HEK293 (cell line): Measurements from ENCODE around the gene MYO7A.

Source experiments
- CTCF ChIA-PET: fragments of 350-600 bp; formaldehyde crosslinking; extraction: SDS; loops from one replicate; lab custom pipeline; 2021; ENCODE audit warnings: antibody characterized with exemption; lab: Yijun Ruan, JAX
- POLR2A ChIA-PET: fragments of 300-600 bp; formaldehyde crosslinking; extraction: SDS; loops from one replicate; lab custom pipeline; 2020; ENCODE audit warnings: antibody characterized with exemption, inconsistent platforms; lab: Yijun Ruan, JAX
- H3K27ac ChIP-seq: fragments of 200-500 bp; sonication (Bioruptor generic); 2 replicates; pipeline ENCODE4 v1.5.1; 2014; ENCODE audit warnings: low read depth, low read length, control low read depth, inconsistent platforms; ENCODE audit errors: extremely low read depth
- H3K36me3 ChIP-seq, 2 experiments: fragments of 200-500 bp in 1 of 2; sonication (Bioruptor generic) in 1 of 2; 1 replicate in 1 of 2; 2 replicates in 1 of 2; pipeline ENCODE4 v1.5.1; 2014 to 2017; ENCODE audit warnings: inconsistent platforms in 2 of 2, low read length in 2 of 2; ENCODE audit not compliant: control insufficient read depth in 2 of 2, insufficient read depth in 1 of 2
- H3K4me1 ChIP-seq: fragments of 200-500 bp; sonication (Bioruptor generic); 2 replicates; pipeline ENCODE4 v1.5.1; 2014; ENCODE audit warnings: mild to moderate bottlenecking, low read length, inconsistent platforms; ENCODE audit not compliant: control insufficient read depth, insufficient read depth
- H3K4me3 ChIP-seq: 2 replicates; pipeline ENCODE4 v1.5.1; 2011; ENCODE audit warnings: low read depth, mild to moderate bottlenecking, control low read depth, low read length, moderate library complexity
- H3K9me3 ChIP-seq: fragments of 200-500 bp; sonication (Bioruptor generic); 2 replicates; pipeline ENCODE4 v1.5.1; 2014; ENCODE audit warnings: low read depth, low read length, inconsistent platforms; ENCODE audit not compliant: control insufficient read depth, insufficient read depth
- BCL11A ChIP-seq: fragments of 450-650 bp; formaldehyde crosslinking; IDR thresholded peaks from 2 replicates; pipeline ENCODE4 v1.5.1; 2016; ENCODE audit warnings: low read depth, missing biosample characterization, missing genetic modification characterization
- GLI2 ChIP-seq: fragments of 450-650 bp; formaldehyde crosslinking; IDR thresholded peaks from 2 replicates; pipeline ENCODE4; 2017; ENCODE audit warnings: missing biosample characterization, missing genetic modification characterization, low read depth, borderline replicate concordance
- GLI4 ChIP-seq: fragments of 450-650 bp; formaldehyde crosslinking; IDR thresholded peaks from 2 replicates; pipeline ENCODE4 v1.5.1; 2016; ENCODE audit warnings: missing biosample characterization, missing genetic modification characterization
- HOXA7 ChIP-seq: sonication (generic); formaldehyde crosslinking; IDR thresholded peaks from 2 replicates; pipeline ENCODE4 v1.8.1; 2022; ENCODE audit warnings: missing genetic modification reagents, borderline replicate concordance
- KLF16 ChIP-seq: fragments of 450-650 bp; formaldehyde crosslinking; IDR thresholded peaks from 2 replicates; pipeline ENCODE4 v1.5.1; 2017; ENCODE audit warnings: missing biosample characterization, missing genetic modification characterization
- PRDM1 ChIP-seq: fragments of 450-650 bp; formaldehyde crosslinking; IDR thresholded peaks from 2 replicates; pipeline ENCODE4; 2016; ENCODE audit warnings: missing biosample characterization, missing genetic modification characterization
- ZBTB44 ChIP-seq: fragments of 450-650 bp; IDR thresholded peaks from 2 replicates; pipeline ENCODE4 v1.5.1; 2018; ENCODE audit warnings: missing biosample characterization, mild to moderate bottlenecking, missing genetic modification characterization
- ZBTB7A ChIP-seq: fragments of 450-650 bp; formaldehyde crosslinking; IDR thresholded peaks from 2 replicates; pipeline ENCODE4 v1.5.1; 2016; ENCODE audit warnings: low read depth, missing biosample characterization, missing genetic modification characterization
- ZIC2 ChIP-seq: fragments of 450-650 bp; formaldehyde crosslinking; IDR thresholded peaks from 2 replicates; pipeline ENCODE4 v1.5.1; 2016; ENCODE audit warnings: missing biosample characterization, missing genetic modification characterization
- ZNF133 ChIP-seq: fragments of 450-650 bp; formaldehyde crosslinking; IDR thresholded peaks from 2 replicates; pipeline ENCODE4 v1.5.1; 2016; ENCODE audit warnings: missing biosample characterization, missing genetic modification characterization
- ZNF2 ChIP-seq: fragments of 450-650 bp; formaldehyde crosslinking; IDR thresholded peaks from 2 replicates; pipeline ENCODE4 v1.5.1; 2016; ENCODE audit warnings: missing biosample characterization, missing genetic modification characterization
- ZNF23 ChIP-seq: fragments of 450-650 bp; formaldehyde crosslinking; IDR thresholded peaks from 2 replicates; pipeline ENCODE4 v1.5.1; 2016; ENCODE audit warnings: missing biosample characterization, missing genetic modification characterization, borderline replicate concordance
- ZNF280C ChIP-seq: fragments of 450-650 bp; formaldehyde crosslinking; IDR thresholded peaks from 2 replicates; pipeline ENCODE4 v1.5.1; 2016; ENCODE audit warnings: missing biosample characterization, missing genetic modification characterization
- ZNF302 ChIP-seq: fragments of 450-650 bp; formaldehyde crosslinking; IDR thresholded peaks from 2 replicates; pipeline ENCODE4 v1.5.1; 2016; ENCODE audit warnings: missing biosample characterization, missing genetic modification characterization, low read depth
- ZNF510 ChIP-seq: fragments of 450-650 bp; formaldehyde crosslinking; IDR thresholded peaks from 2 replicates; pipeline ENCODE4 v1.5.1; 2018; ENCODE audit warnings: mild to moderate bottlenecking, missing genetic modification characterization, missing biosample characterization; ENCODE audit not compliant: insufficient replicate concordance
- ZNF514 ChIP-seq: fragments of 450-650 bp; formaldehyde crosslinking; IDR thresholded peaks from 2 replicates; pipeline ENCODE4 v1.5.1; 2016; ENCODE audit warnings: missing biosample characterization, missing genetic modification characterization
- ZNF548 ChIP-seq: fragments of 450-650 bp; formaldehyde crosslinking; IDR thresholded peaks from 2 replicates; pipeline ENCODE4 v1.5.1; 2016; ENCODE audit warnings: missing biosample characterization, missing genetic modification characterization
- ZNF571 ChIP-seq: fragments of 450-650 bp; formaldehyde crosslinking; IDR thresholded peaks from 2 replicates; pipeline ENCODE4 v1.5.0; 2017; ENCODE audit warnings: missing biosample characterization, missing genetic modification characterization

Gene MYO7A

GRCh38 chr11:77115956-77116355, 12.1 kb upstream of the MYO7A start (continued):
- TF ChIP-seq ZBTB44 (tag by site-specific recombination) (no peak), GLI2 (no peak)

- H3K9me3 ChIP-seq = no peaks in the 10 kb centered on the region
- H3K4me1 ChIP-seq = no peaks in the 10 kb centered on the region
- H3K4me3 ChIP-seq = no peak overlapping the region
- H3K36me3 ChIP-seq = no peaks in the 10 kb centered on the region
- no peak overlapping the region for H3K27ac ChIP-seq
- TF ChIP-seq ZNF514 (no peak), PRDM1 (tag by site-specific recombination) (no peak), ZIC2 (tag by site-specific recombination) (peak; percentile 70), ZNF280C (no peak), BCL11A (tag by site-specific recombination) (no peak)
- CTCF ChIA-PET = interaction anchor here (0.6 to 3.2 kb wide), 6 partner anchors 10 to 70 kb away, joined by 3 to 18 read pairs (median 3); partner anchors contain the start of gene MYO7A
- POLR2A ChIA-PET = no interaction called here
These were observed 10.6 kb upstream of the MYO7A start for GRCh38 chr11:77117492-77117891.

GRCh38 chr11:77118086-77118485, 10.0 kb upstream of the MYO7A start:
- no peak overlapping the region for H3K27ac ChIP-seq
- ChIA-PET CTCF (interaction anchor here (1.1 to 3.2 kb wide), 3 partner anchors 9 to 70 kb away, joined by 3 to 18 read pairs (median 5); partner anchors contain the start of gene MYO7A), POLR2A (no interaction called here)

GRCh38 chr11:77118971-77119370, 9.1 kb upstream of the MYO7A start:
- TF ChIP-seq HOXA7 (no peak), ZNF510 (no peak), ZNF571 (tag by site-specific recombination) (no peak), KLF16 (no peak)
- CTCF ChIA-PET = interaction anchor here (1.2 to 3.2 kb wide), 2 partner anchors 8 to 69 kb away, joined by 5 to 18 read pairs; partner anchors contain the start of gene MYO7A
- POLR2A ChIA-PET = no interaction called here
- Histone ChIP-seq H3K36me3 (no peaks in the 10 kb centered on the region), H3K4me1 (no peaks in the 10 kb centered on the region), H3K27ac (no peak overlapping the region), H3K9me3 (no peaks in the 10 kb centered on the region), H3K4me3 (no peak overlapping the region)

More at GRCh38 chr11:77118086-77118485, 10.0 kb upstream of the MYO7A start:
- Histone ChIP-seq H3K4me3 (no peak overlapping the region), H3K9me3 (no peaks in the 10 kb centered on the region), H3K4me1 (no peaks in the 10 kb centered on the region), H3K36me3 (no peaks in the 10 kb centered on the region)
- no peak for TF ChIP-seq ZNF510
- no peak for TF ChIP-seq ZNF23 (tag by site-specific recombination)
- no peak for TF ChIP-seq ZNF302 (tag by site-specific recombination)
- TF ChIP-seq GLI4 (tag by site-specific recombination) = no peak
- no peak for TF ChIP-seq ZBTB7A (tag by site-specific recombination)
- no peak for TF ChIP-seq ZNF2 (tag by site-specific recombination)
- no peak for TF ChIP-seq ZNF548 (tag by site-specific recombination)
- TF ChIP-seq ZNF133 (tag by site-specific recombination) = no peak
